ENCODE results near the gene TEX13A. TPM values are rescaled to one million over a fixed set of nuclear protein-coding genes. Genes with fewer than 3 reads are reported as not detected.
"Not testable (repeated sequence)": the region's sequence is repeated elsewhere in the genome, so short reads cannot be mapped to it uniquely, and the experiment has no call there.

Gene TEX13A
- not detected for total RNA-seq

- POLR2A ChIA-PET, result no interaction called here
Measured at GRCh38 chrX:105220636-105221035, at the start of gene TEX13A. TSS of gene TEX13A (minus strand) at chrX:105220694. CDS start at chrX:105220397, 297 bp downstream.

GRCh38 chrX:105269386-105269785 is 48.9 kb upstream of the TEX13A start:
- ChIA-PET CTCF (no interaction called here), POLR2A (no interaction called here)

More at GRCh38 chrX:105220636-105221035, at the start of gene TEX13A:
- CTCF ChIA-PET, result no interaction called here

- ChIA-PET CTCF (no interaction called here), POLR2A (no interaction called here)
Measured at GRCh38 chrX:105267167-105267566, 46.7 kb upstream of the TEX13A start.

GRCh38 chrX:105266456-105266855 is 46.0 kb upstream of the TEX13A start:
- ChIA-PET POLR2A (no interaction called here), CTCF (no interaction called here)

GRCh38 chrX:105265093-105265492 is 44.6 kb upstream of the TEX13A start:
- POLR2A ChIA-PET, result no interaction called here
- CTCF ChIA-PET, result no interaction called here

- POLR2A ChIA-PET, result no interaction called here
- CTCF ChIA-PET, result no interaction called here
Measured at GRCh38 chrX:105263801-105264200, 43.3 kb upstream of the TEX13A start.

GRCh38 chrX:105263171-105263570 is 42.7 kb upstream of the TEX13A start:
- ChIA-PET POLR2A (no interaction called here), CTCF (no interaction called here)

- POLR2A ChIA-PET, result no interaction called here
- CTCF ChIA-PET, result no interaction called here
Measured at GRCh38 chrX:105260291-105261043, 40.0 kb upstream of the TEX13A start.

- ChIA-PET CTCF (no interaction called here), POLR2A (no interaction called here)
Measured at GRCh38 chrX:105241056-105241455, 20.6 kb upstream of the TEX13A start.

- CTCF ChIA-PET, POLR2A ChIA-PET: not testable (repeated sequence)
Measured at GRCh38 chrX:105237407-105237806, 16.9 kb upstream of the TEX13A start.

- CTCF ChIA-PET, result no interaction called here
- POLR2A ChIA-PET, result no interaction called here
Measured at GRCh38 chrX:105229146-105229545, 8.7 kb upstream of the TEX13A start.

GRCh38 chrX:105228602-105229001 is 8.1 kb upstream of the TEX13A start:
- ChIA-PET POLR2A (no interaction called here), CTCF (no interaction called here)

GRCh38 chrX:105226499-105226898 is 6.0 kb upstream of the TEX13A start:
- CTCF ChIA-PET, result no interaction called here

GRCh38 chrX:105221374-105221773 is 880 bp upstream of the TEX13A start:
- ChIA-PET CTCF (no interaction called here), POLR2A (no interaction called here)

More at GRCh38 chrX:105226499-105226898, 6.0 kb upstream of the TEX13A start:
- POLR2A ChIA-PET, result no interaction called here

GRCh38 chrX:105219454-105220401 is 766 bp downstream of the TEX13A start:
- POLR2A ChIA-PET, result no interaction called here

GRCh38 chrX:105211066-105211575 is 9.4 kb downstream of the TEX13A start:
- POLR2A ChIA-PET, result no interaction called here
- CTCF ChIA-PET, result no interaction called here

More at GRCh38 chrX:105219454-105220401, 766 bp downstream of the TEX13A start:
- CTCF ChIA-PET, result no interaction called here

GRCh38 chrX:105210258-105210657 is 10.2 kb downstream of the TEX13A start:
- ChIA-PET POLR2A (no interaction called here), CTCF (no interaction called here)

- ChIA-PET CTCF (no interaction called here), POLR2A (no interaction called here)
Measured at GRCh38 chrX:105209406-105209805, 11.1 kb downstream of the TEX13A start.

GRCh38 chrX:105191878-105192277 is 28.6 kb downstream of the TEX13A start:
- ChIA-PET POLR2A (no interaction called here), CTCF (no interaction called here)

- POLR2A ChIA-PET, result no interaction called here
- CTCF ChIA-PET, result interaction anchor here (1.6 kb wide), 1 partner anchor 17 kb away, joined by 3 read pairs; no protein-coding TSS in a partner anchor
Measured at GRCh38 chrX:105190252-105190853, 30.1 kb downstream of the TEX13A start.
